Measurements from ENCODE around the gene GRIA1.

Gene GRIA1

DNA sequence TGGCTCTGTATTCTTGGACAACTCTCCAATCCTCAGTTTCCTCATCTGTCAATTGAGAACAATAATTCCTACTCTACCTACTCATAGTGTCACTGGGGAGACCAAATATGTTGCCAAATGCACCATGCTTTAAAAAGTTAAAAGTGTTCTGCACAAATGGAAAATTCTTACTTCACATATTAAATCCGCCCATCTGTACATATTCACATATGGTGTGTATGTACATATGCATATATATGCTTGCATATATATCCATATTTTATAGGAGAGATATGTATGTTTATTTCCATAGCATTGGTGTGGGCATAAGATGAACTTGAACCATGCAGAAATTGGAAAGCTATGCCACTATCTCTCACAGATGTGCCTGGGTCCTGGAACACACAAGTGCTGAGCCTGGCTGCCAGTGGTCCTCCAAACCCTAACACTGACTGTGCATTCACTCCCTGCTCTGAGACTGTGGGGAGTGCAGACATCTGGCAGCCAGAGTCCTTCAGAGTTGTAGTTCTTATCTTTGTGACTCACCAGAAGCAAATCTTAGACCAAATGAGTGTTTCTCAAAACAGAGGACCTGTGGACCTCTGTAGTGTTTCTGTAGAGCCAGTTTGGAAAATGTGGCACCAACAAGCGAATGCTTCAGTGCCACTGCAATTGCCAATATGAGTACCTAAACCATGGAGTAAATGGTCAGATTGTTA is 168.7 kb downstream of the GRIA1 start:
- no peak for DNase-seq (ENCODE audit: low read depth, low spot score)

DNA sequence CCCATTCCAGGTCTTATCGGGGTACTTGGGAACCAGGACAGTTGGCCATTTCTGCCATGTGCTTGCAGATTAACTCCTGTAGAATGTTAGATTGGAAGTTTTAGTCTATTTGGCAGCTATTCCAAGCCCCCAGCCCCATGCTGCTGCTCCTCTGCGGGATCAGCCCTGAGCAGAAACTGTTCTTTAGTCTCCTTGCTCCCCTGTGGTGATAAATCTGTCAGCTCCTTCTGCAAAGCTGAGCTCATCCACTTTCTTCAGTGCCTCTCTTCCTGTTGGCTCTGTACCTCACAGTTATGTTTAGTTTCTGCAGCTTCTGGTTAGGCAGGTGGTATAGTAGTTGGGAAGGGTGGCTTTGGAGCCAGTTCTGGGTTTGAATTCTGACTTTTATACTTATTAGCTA is 170.4 kb downstream of the GRIA1 start:
- DNase-seq (ENCODE audit: low read depth, low spot score) = no peak

DNA sequence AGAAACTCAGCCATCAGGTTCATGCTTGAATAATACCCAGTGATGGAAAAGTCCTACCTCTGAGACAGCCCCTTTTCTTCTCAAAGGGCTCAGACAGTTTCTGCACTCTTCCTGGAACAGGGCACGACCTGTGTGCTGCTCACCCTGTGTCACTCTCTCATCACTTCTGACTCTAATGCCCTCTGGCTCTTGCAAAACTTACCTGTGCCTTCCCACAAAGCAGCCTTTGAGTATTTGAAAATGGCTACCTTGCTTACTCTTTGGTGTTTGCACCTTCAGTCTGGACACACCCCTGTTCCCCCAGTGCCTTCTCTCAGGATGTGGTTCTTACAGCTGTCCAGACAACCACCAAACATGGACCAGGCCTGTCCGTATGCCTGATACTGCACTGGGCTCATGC is 171.4 kb downstream of the GRIA1 start:
- no peak for DNase-seq (ENCODE audit: low read depth, low spot score)

DNA sequence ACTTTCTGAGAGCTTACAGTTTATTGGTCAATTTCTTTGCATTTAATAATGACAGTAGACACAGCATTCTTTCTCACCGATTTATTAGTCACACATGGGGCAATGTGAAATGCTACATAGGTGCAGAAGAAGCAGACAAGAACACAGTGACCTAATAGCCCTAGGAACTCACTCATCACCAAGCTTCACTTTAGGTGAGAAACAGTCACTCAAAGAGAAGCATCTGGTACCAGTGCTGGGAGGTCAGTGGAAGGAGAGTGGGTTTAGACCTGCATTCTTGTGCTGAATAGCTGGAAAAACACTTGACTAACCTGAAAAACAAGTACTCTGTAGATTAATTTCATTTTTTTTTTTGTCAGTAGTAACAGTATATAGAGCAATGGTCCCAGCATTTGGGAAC is 179.6 kb downstream of the GRIA1 start:
- no peak for DNase-seq (ENCODE audit: low read depth, low spot score)

DNA sequence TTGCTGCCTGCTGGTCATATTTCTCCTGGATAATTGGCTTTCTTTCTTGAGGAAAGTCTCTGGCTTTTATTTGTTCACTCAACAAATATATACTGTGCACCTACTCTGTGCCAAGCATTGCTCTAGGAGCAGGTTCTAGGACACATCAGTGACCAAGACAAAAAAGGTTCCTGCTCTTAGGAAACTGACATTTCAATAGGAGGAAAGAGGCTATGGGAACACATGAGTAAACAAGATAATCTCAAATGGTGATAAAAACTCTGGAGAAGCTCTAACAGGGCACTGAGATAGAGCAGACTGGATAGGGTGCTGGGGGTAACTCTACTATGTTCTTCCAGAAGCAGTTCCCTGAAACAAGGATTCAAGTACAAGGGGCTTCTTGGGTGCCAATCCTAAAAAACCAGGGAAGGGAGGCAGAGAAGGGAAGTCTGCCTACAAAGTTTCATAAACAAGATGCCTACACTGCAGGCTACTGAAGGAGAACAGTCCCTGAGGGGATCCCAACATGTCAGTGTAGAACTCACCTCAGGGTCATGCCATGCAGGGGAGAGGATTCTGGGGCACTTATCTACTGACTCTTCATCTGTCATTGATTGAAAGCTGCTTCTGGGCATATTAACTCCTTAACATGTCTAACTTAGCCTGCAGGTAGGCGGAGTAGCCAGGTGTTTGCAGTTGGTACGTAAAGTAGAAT is 181.3 kb downstream of the GRIA1 start:
- no peak for DNase-seq (ENCODE audit: low read depth, low spot score)

DNA sequence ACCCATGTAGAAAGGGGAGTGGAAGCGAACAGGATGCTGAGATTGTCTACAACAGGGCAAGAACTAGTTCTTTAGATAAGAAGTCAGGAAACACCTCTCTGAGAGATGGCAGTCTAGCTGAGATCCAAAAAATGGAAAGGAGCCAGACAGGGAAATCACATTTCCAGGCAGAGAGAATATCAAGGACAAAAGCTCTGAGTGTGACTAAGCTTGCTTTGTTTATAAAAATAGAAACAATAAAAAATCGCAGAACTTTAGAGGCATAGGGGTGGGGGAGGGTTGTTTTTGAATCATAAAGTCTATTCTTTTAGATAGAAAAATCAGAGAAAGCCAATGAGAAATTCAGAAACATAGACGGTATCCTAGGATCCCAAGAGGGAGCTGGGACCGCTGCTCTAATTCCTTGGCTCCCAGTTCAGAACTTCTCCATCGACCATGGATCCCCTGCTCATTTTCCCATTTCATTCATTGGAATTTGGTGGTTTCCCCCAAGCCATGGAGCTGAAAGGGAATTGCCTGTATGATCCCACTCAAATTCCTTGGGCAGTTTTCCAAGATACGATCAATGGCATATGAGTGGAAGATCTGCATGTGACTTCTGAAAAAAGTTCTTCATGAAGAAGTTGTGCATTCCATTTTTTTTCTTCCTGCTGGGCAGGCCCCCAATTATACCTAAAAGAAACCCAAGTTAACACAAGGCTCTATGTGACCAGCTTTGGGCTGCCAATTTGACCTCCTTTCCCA is 182.0 kb downstream of the GRIA1 start:
- DNase-seq (ENCODE audit: low read depth, low spot score) = no peak

DNA sequence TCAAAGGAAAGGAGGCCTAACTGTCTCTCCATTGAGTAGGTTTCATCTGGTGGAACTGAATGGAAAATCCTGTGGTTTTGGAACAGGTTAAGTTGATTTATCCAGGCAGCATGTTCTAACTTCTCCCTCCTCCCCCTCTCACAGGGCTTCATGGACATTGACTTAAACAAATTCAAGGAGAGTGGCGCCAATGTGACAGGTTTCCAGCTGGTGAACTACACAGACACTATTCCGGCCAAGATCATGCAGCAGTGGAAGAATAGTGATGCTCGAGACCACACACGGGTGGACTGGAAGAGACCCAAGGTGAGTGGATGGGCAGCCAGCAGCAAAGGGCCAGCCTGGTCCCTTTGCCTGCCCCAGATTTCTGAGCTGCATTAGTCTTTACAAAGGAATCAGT is 183.9 kb downstream of the GRIA1 start:
- no peak for DNase-seq (ENCODE audit: low read depth, low spot score)

DNA sequence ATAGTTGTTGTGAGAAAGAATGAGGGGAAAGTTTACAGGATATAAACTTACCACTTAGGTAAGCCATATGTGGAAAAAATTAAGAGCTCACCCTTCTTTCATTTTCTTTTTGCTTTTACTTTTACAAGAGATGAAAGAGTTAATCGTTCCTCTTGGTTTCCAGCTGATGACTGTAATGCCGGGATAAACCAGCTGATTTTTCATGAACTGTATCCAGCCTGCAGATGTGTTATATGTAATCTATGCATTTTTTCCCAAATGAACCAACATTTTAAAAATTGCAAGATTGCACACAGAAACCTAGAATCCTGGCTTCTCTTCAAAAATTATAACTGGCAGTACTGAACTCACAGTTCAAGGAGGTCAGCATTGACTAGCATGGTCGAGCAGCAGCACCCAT is 185.9 kb downstream of the GRIA1 start:
- DNase-seq (ENCODE audit: low read depth, low spot score) = no peak

DNA sequence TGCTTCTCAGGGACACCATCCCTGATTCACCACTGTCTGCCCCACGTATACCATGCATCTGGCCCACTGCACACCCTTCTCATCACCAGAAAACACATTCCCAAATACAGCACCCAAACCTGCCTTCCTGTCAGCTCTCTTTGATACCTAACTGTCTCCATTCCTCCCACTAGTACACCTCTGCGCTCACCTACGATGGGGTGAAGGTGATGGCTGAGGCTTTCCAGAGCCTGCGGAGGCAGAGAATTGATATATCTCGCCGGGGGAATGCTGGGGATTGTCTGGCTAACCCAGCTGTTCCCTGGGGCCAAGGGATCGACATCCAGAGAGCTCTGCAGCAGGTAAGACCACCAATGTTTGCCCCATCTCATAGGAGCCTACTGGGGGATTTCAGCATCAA is 186.4 kb downstream of the GRIA1 start:
- DNase-seq (ENCODE audit: low read depth, low spot score) = no peak

DNA sequence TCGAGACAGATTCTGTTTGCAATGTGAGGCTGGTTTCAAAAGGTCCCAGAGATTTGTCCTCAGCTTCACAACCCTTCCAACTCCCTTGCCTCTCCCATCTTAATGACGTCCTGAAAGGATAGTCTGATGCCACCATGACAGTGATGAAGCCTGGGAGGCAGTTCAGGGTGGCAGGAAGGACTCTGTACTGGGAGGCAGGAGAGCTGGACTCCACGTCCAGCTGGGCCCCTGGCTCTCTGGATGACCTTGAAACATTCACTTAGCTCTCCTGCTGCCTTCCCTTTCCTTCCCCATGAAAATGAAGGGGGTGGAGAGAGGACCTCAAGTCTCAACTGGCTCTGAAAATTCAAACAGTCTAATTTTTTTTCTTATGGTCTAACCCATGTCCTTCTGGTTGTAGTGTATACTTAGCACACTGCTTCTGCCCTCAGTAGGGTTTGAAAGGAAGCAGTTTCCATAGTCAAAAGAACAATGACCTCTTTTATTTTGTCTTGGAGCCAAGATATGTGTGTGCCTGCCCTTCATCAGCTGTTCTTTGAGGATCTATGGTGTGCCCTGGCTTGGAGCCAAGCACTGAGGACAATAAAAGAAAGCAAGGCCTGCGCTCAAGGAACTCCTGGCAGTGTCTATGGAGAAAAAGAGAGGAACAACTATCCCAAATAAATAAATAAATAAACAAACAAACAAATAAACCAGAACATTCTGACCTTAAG is 188.3 kb downstream of the GRIA1 start:
- no peak for DNase-seq (ENCODE audit: low read depth, low spot score)

DNA sequence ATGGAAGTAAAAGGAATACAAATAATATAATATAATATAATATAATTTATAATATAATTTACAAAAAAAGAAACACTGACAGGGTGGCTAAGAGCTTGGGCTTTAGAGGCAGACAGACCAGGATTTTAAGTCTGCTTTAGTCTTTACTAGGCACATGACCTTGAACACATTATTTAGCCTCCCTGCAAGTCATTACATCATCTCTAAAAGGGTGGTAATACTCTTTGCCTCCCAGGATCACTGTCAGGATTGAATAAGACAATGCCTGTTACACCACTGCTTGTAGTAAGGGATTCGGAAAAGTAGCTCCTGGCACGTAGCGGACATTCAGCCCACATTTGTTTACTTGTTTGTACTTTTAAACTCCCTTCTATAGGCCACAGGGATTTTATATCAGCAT is 199.8 kb downstream of the GRIA1 start:
- no peak for DNase-seq (ENCODE audit: low read depth, low spot score)

DNA sequence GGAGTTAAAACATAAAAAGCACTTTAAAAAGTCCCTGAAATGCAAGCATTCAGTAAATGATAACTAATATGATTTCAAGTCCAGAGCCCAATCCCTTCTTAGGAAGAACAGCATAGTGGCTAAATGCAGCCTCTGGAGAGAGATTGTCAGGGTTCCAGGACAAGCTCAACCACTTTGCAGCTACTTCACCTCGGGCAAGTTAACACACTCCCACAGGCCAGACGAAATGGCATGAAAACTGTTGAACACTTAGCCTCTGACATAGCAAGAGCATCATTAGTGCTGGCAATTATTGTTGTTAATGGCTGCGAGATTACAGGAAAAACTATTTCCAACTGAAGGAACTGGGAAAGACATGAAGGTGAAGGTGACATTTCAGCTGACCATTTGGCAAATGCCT is 205.8 kb downstream of the GRIA1 start:
- DNase-seq (ENCODE audit: low read depth, low spot score) = no peak

DNA sequence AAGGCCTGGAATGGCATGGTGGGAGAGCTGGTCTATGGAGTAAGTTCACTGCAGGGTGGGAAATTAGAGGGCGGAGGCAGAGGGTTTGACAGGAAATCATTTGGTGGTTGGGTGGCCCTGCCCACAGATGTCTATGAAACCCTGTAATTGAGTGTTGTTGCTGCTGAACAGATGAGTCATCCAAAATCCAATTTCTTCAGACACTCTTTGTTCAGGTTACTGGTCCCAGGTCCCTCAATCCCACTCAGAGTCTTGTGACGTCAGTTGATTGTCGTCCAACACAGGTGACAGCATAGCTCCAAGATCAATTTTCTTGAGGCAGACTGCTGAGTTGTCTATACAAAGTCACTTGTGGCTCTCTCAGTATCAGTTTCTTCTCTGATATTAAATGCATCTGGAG is 208.6 kb downstream of the GRIA1 start:
- DNase-seq (ENCODE audit: low read depth, low spot score) = no peak

DNA sequence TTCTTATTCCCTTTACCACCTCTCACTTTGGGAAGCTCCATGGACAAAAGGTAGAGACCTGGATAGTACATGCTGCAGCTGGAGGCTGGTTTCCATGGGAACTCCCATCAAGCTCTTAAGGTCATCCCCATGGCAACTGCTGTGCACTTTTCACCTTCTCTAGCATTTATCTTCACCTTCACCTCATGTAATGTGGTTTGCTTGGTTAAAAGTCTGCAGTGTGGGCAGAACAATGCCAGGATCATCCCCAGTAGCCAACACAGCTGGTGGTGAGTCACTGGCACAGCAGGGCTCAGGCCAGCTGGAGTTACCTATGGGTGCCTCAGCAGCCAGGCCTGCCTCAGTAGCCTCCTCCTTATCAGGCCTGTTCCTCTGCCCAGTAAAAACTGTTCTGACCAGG is 210.5 kb downstream of the GRIA1 start:
- DNase-seq (ENCODE audit: low read depth, low spot score) = no peak

DNA sequence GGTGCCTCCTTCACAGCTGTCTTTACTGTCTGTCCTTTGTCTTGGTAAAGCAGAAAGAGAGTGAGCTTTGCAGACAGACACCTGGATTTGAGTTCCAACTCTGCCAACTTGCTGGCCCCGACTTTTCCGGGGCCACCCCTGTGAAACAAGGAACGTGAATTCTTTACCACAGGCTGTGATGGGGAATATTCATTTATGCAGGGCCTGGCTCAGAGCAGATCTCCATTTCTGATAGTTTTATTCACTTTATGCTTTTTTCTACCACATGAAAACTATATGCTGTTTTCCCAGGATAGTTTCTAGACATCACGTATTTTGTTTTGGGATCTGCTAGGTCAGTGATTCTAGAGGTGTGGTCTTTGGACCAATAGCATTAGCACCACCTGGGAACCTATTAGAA is 211.8 kb downstream of the GRIA1 start:
- no peak for DNase-seq (ENCODE audit: low read depth, low spot score)

DNA sequence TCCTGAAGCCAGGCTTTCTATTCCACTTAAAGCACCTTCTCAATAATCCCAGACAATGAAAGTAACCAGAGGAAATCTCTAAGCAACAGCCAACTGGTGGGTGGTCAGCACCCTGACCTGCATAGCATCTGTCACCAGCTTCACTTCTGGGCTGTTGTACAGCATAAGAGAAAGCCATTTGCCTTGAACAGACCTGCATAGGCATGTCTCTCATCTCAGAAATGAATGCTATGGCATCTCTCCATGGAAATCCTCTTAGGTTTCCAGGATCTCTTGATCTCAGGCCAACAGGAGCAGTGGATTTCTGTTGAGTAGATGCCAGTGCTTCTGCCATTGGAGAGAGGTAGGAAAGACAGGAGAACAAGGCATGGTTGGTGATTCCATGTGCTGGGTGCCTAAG is 213.6 kb downstream of the GRIA1 start:
- no peak for DNase-seq (ENCODE audit: low read depth, low spot score)

DNA sequence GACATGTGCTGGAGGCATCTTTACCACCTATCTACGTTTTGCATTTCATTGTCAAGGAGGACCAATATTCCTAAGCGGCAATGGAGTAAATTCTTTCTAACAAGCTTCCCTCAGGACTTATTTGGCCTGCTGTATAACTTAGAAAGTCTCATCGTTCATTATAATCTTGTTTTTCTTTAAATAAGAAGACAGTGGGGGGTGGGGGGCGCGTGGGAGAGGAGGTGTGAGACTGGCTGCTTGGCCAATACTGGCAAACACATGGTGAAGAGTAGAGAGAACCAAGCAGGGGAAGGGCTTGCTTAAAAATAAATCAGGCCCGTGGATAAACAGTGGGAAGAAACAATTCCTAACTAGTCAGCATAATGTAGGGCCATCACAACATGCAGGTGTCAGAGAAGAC is 217.2 kb downstream of the GRIA1 start:
- no peak for DNase-seq (ENCODE audit: low read depth, low spot score)

DNA sequence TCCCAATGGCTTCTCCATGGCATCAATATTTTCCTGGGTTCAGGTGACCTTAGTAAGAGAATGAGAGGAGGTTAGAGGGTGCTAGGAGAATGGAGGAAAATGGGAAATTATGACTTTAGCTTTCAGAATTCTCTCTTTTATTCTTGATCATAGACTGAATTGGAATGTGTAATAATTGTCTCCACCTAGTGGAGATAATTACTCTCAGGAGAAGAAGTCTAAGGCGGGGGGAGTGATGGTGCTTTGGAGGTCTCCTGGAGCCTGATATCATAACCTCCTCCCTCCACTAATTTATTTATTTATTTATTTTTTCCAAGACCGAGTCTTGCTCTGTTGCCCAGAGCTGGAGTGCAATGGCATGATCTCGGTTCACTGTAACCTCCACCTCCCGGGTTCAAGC is 221.3 kb downstream of the GRIA1 start:
- no peak for DNase-seq (ENCODE audit: low read depth, low spot score)

DNA sequence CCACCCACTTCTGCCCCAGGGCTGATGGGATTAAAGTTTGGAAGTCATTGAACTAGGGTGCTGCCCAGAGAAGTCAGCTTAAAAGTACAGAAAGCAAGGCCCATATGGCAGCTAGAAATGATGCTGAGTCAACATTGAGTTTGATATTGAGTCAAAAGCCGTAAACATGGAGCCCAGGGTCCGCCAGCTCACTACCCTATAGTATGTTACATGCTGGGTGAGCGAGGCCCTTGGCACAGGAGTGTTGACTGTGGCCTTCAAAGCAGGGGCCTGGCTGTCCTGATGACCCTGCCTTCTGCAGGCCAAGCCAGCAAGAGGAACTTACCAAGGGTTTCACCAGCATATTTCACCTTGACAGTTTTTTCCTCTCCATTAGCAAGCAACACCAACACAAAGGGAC is 222.5 kb downstream of the GRIA1 start:
- no peak for DNase-seq (ENCODE audit: low read depth, low spot score)

DNA sequence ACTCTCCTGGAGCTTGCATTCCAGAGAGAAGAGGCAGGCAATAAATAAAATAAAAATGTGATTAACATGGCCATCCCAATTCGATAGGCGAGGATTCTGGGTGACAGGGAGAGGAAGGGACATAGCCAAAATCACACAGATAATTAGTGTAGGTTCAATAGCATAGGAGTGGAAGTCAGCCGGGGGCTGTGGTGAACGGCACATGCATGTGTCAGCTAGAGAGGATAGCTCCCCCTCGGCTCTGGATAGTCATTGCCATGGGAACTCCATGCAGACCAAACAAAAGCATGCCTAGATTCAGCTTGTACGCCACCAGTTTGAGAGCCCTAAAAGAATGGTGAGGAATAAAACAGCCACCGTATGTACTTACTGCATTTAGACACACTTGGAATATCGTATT is 223.5 kb downstream of the GRIA1 start:
- no peak for DNase-seq (ENCODE audit: low read depth, low spot score)

DNA sequence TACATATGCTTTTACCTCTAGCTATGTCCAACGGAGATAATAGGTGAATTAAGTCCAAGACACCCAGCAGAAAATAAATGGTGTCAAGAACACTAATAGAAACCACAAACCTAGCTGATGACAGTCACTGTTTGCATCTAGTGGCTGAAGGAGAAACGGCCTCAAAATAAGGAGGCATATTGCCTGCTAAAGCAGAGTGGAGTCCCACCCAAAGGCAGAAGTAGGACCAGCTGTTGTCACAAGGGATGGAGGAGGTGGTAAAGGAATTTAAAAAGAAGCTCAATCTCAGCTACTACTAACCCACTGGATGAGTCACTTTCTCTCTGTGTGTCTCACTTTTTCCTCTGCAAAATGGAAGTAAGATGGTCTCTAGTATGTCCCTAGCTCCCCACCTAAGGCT is 224.3 kb downstream of the GRIA1 start:
- DNase-seq (ENCODE audit: low read depth, low spot score) = no peak

DNA sequence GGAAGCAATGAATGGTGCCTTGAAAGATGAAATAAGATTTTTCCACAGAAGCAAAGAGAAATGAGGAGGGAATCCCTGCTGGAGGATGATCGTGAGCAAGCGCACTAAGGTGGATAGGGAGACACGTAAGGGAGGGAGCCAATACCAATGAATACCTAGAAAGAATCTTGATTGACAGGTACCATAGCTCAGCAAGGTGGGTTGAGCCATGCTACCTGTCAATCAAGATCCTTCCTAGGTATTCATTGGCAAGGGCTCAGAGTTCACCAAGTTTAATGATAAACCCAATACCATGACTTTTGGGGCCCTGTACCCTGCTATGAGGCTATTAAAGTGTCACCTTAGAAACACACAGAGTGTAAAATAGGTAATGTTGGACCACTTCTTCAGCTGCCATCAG is 226.8 kb downstream of the GRIA1 start:
- DNase-seq (ENCODE audit: low read depth, low spot score) = no peak
